ENCODE measurements around the gene MIA.

DNA sequence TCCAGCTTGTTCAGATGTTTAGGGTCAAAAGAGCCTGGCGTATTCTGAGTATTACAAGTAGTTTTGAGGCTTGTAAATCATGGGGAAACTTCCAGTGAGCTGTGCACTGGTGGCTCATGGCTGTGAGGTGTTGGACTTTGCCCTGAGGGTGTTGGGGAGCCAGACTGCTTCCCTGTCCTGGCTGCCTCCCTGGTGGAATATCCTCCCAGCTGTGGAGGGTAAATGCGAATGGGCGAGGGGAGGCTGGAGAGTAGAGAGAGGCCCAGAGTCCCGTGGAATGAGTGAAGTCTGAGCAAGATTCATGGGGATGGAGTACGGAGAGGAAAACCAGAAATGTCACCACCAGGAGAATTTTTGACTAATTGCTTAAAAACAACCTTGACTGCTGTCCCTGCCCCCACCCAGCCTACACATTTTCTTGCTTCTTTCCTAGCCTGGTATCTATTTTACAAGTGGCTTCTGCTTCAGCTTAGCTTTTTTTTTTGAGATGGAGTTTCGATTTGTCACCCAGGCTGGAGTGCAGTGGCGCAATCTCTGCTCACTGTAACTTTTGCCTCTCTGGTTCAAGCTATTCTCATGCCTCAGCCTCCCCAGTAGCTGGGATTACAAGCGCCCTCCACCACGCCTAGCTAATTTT, 20.6 kb upstream of the MIA start:
- TF ChIP-seq, protein P1, sequence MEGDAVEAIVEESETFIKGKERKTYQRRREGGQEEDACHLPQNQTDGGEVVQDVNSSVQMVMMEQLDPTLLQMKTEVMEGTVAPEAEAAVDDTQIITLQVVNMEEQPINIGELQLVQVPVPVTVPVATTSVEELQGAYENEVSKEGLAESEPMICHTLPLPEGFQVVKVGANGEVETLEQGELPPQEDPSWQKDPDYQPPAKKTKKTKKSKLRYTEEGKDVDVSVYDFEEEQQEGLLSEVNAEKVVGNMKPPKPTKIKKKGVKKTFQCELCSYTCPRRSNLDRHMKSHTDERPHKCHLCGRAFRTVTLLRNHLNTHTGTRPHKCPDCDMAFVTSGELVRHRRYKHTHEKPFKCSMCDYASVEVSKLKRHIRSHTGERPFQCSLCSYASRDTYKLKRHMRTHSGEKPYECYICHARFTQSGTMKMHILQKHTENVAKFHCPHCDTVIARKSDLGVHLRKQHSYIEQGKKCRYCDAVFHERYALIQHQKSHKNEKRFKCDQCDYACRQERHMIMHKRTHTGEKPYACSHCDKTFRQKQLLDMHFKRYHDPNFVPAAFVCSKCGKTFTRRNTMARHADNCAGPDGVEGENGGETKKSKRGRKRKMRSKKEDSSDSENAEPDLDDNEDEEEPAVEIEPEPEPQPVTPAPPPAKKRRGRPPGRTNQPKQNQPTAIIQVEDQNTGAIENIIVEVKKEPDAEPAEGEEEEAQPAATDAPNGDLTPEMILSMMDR (IDR thresholded peaks at IDR 0.05): no peak
- no peak for TF ChIP-seq POLR2A (IDR thresholded peaks at IDR 0.05)
